Ishikawa (cell line): Measurements from ENCODE around the gene ST3GAL3.

Experiments used
- CREB1 ChIP-seq: IDR thresholded peaks from 2 replicates; pipeline ENCODE4 v1.6.1; 2012; ENCODE audit warnings: low read depth
- EGR1 ChIP-seq: IDR thresholded peaks from 2 replicates; pipeline ENCODE4 v1.6.1; 2012
- EP300 ChIP-seq: IDR thresholded peaks from 2 replicates; pipeline ENCODE4 v1.6.1; 2012; ENCODE audit warnings: borderline replicate concordance
- MAX ChIP-seq: IDR thresholded peaks from 2 replicates; pipeline ENCODE4 v1.6.1; 2012
- RAD21 ChIP-seq: IDR thresholded peaks from 2 replicates; pipeline ENCODE4 v1.6.1; 2012; ENCODE audit warnings: low read depth
- REST ChIP-seq: IDR thresholded peaks from 2 replicates; pipeline ENCODE4 v1.6.1; 2012; ENCODE audit warnings: low read depth, mild to moderate bottlenecking
- TAF1 ChIP-seq: IDR thresholded peaks from 2 replicates; pipeline ENCODE4 v1.6.1; 2012; ENCODE audit warnings: low read depth, mild to moderate bottlenecking
- YY1 ChIP-seq: IDR thresholded peaks from 2 replicates; pipeline ENCODE4 v1.6.1; 2012; ENCODE audit warnings: low read depth
- ZBTB7A ChIP-seq: IDR thresholded peaks from 2 replicates; pipeline ENCODE4 v1.6.1; 2012; ENCODE audit warnings: low read depth

DNA sequence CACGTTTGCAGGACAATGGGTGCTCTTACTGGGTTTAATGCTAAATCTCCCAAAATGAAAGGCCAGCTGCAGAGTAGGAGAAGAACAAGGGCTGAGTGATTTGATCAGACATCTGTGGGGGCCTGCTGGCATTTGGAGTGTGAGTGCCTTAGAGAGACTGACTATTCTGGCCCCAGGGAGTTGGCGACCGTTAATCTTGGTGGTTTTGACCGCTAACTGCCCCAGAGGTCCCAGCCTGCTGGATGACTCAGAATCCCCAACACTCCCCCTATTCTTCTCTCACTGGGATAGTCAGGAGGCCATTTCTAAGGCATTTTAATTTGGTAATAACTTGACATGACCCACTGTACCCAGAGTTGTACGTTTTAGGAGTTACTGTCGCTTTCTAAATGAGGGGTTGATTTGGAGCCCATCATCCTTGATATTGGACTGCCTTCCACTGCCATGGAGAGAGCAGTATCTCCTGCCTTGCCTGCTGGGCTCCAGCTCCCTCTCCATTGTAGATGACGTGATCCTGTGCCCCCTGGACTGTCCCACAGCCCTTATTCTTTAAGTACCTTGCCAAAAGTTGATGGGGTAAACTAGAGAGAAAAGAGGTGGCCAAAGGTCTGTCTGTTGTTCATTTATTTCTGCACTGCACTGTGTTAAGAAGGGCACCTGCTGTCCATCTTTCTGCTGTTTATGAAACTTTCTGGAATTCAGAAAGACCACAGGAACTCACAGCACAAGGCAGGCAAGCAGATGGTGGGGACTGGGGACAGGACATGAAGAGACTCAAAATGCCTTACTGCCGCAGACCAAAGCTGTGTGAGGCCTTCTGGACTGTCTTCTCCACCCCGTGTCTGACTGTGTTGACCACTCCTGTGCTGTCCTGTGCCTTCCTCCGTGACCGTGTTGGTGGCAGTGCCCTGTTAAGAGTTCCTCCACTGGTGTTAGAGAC, 128.0 kb downstream of the ST3GAL3 start:
- TF ChIP-seq MAX (no peak), EGR1 (no peak), TAF1 (no peak), CREB1 (no peak), REST (no peak), RAD21 (no peak), YY1 (no peak), ZBTB7A (no peak), EP300 (peak; percentile 67; the same call in 1 of the 2 replicates)
